Activated T-helper 1 cell treated with anti-CD3 and anti-CD28 coated beads, Interleukin-12 subunit alpha, Interleukin-12 subunit beta, Interleukin-2, Interleukin-4 antibody, amounts not matched to agents 30 ng/mL and 10 ng/mL and 1 ng/mL, durations not matched to agents 14 hours and 24 hours and 36 hours (primary cell): ENCODE measurements around the gene PHC1. TPM values are rescaled to one million over a fixed set of nuclear protein-coding genes. Genes with fewer than 3 reads are reported as not detected.

Experiments
- DNase-seq: peaks from one replicate; pipeline ENCODE4 v3.0.0; 2021; ENCODE audit warnings: low spot score
- H3K27ac Mint-ChIP-seq: one replicate; pipeline ENCODE4 v1.8.0; 2021; ENCODE audit warnings: mild to moderate bottlenecking, mixed read lengths
- H3K27me3 Mint-ChIP-seq: one replicate; pipeline ENCODE4 v1.8.0; 2022; ENCODE audit warnings: mild to moderate bottlenecking, moderate library complexity, mixed read lengths; ENCODE audit not compliant: insufficient read depth
- H3K36me3 Mint-ChIP-seq: one replicate; pipeline ENCODE4 v1.8.0; 2021; ENCODE audit warnings: low read depth, mixed read lengths
- H3K4me1 Mint-ChIP-seq: one replicate; pipeline ENCODE4 v1.8.0; 2021; ENCODE audit warnings: low read depth, mixed read lengths
- H3K4me3 Mint-ChIP-seq: one replicate; pipeline ENCODE4 v1.8.0; 2021; ENCODE audit warnings: mild to moderate bottlenecking, moderate library complexity, mixed read lengths
- H3K9me3 Mint-ChIP-seq: one replicate; pipeline ENCODE4 v1.8.0; 2021; ENCODE audit warnings: mixed read lengths
- intact Hi-C: fragments of 100-400 bp; cut with micrococcal nuclease; formaldehyde crosslinking; loops from one replicate; pipeline ENCODE4 v1.15.1; 2024
- total RNA-seq: library from RNA; stranded (reverse); gene quantifications from 2 replicates; pipeline ENCODE4 v1.2.3, GENCODE V29; 2022

The PHC1 gene
- total RNA-seq, 1 donor from 2014 or later = 11.3 TPM

- no peak overlapping the region for H3K27ac Mint-ChIP-seq
- no peak for DNase-seq
- no peaks in the 10 kb centered on the region for H3K9me3 Mint-ChIP-seq
- intact Hi-C loops = no loop called here
- H3K4me1 Mint-ChIP-seq = peaks cover 28% of the 10 kb centered on the region
- H3K27me3 Mint-ChIP-seq = no peaks in the 10 kb centered on the region
- H3K36me3 Mint-ChIP-seq = peaks cover 39% of the 10 kb centered on the region
- H3K4me3 Mint-ChIP-seq = no peak overlapping the region
Observed at GRCh38 chr12:8943565-8944186, 29.4 kb downstream of the PHC1 start.

- H3K4me3 Mint-ChIP-seq = peak overlapping the region; percentile 50
- intact Hi-C loops = loop anchor here (5.0 kb wide), 1 partner anchor 921 kb away; the partner anchor contains the start of gene CLEC2B
- peak overlapping the region; percentile 24 for H3K27ac Mint-ChIP-seq
- H3K27me3 Mint-ChIP-seq = no peaks in the 10 kb centered on the region
- peaks cover 33% of the 10 kb centered on the region for H3K36me3 Mint-ChIP-seq
- H3K4me1 Mint-ChIP-seq = peaks cover 45% of the 10 kb centered on the region
- no peak for DNase-seq
- H3K9me3 Mint-ChIP-seq = no peaks in the 10 kb centered on the region
Observed at GRCh38 chr12:8946733-8947132, 32.4 kb downstream of the PHC1 start.

GRCh38 chr12:8947737-8948136 is 33.4 kb downstream of the PHC1 start:
- Mint-ChIP-seq H3K27me3 (no peaks in the 10 kb centered on the region), H3K9me3 (peaks cover 3% of the 10 kb centered on the region), H3K4me3 (peak overlapping the region; percentile 50), H3K36me3 (peaks cover 28% of the 10 kb centered on the region), H3K27ac (no peak overlapping the region), H3K4me1 (peaks cover 53% of the 10 kb centered on the region)
- no peak for DNase-seq
- intact Hi-C loops = loop anchor here (2.0 to 5.0 kb wide), 2 partner anchors 297 to 920 kb away; partner anchors contain the start of gene CLEC2B

- Mint-ChIP-seq H3K27ac (peak overlapping the region; percentile 92), H3K36me3 (peaks cover 27% of the 10 kb centered on the region), H3K4me1 (peaks cover 64% of the 10 kb centered on the region), H3K4me3 (peak overlapping the region; percentile 100), H3K9me3 (peaks cover 10% of the 10 kb centered on the region), H3K27me3 (no peaks in the 10 kb centered on the region)
- intact Hi-C loops = loop anchor here (1.0 to 5.0 kb wide), 4 partner anchors 35 to 918 kb away; partner anchors contain the start of genes CLEC2B, PHC1 and RIMKLB
- DNase-seq = no peak
Observed at GRCh38 chr12:8948701-8949341, 34.5 kb downstream of the PHC1 start.

GRCh38 chr12:8949342-8950220 is 35.3 kb downstream of the PHC1 start, which contains the start of gene M6PR:
M6PR (minus strand) TSS chr12:8949645; CDS start chr12:8946404, 3,241 bp downstream.
- Mint-ChIP-seq H3K27ac (peak within 1 kb of the TSS; percentile 92), H3K4me1 (peaks cover 72% of the 10 kb centered on the region), H3K9me3 (peaks cover 14% of the 10 kb centered on the region), H3K36me3 (peaks cover 30% of the 10 kb centered on the region), H3K4me3 (peak within 1 kb of the TSS; percentile 100), H3K27me3 (no peaks in the 10 kb centered on the region)
- peak; percentile 86 for DNase-seq
- intact Hi-C loops = loop anchor here (1.0 to 5.0 kb wide), 10 partner anchors 35 to 918 kb away; partner anchors contain the start of genes CLEC2B, KLRG1, PHC1 and RIMKLB

GRCh38 chr12:8950221-8950527 is 35.9 kb downstream of the PHC1 start:
- Mint-ChIP-seq H3K4me3 (peak overlapping the region; percentile 100), H3K9me3 (peaks cover 14% of the 10 kb centered on the region), H3K27me3 (no peaks in the 10 kb centered on the region), H3K4me1 (peaks cover 72% of the 10 kb centered on the region), H3K27ac (peak overlapping the region; percentile 92), H3K36me3 (peaks cover 27% of the 10 kb centered on the region)
- no peak for DNase-seq
- intact Hi-C loops = loop anchor here (1.0 to 5.0 kb wide), 6 partner anchors 39 to 702 kb away; partner anchors contain the start of gene KLRG1

- peaks cover 71% of the 10 kb centered on the region for H3K4me1 Mint-ChIP-seq
- DNase-seq = no peak
- peak overlapping the region; percentile 92 for H3K27ac Mint-ChIP-seq
- intact Hi-C loops = loop anchor here (1.0 to 5.0 kb wide), 7 partner anchors 38 to 701 kb away; partner anchors contain the start of gene KLRG1
- peaks cover 14% of the 10 kb centered on the region for H3K9me3 Mint-ChIP-seq
- no peaks in the 10 kb centered on the region for H3K27me3 Mint-ChIP-seq
- H3K4me3 Mint-ChIP-seq = peak overlapping the region; percentile 100
- H3K36me3 Mint-ChIP-seq = peaks cover 24% of the 10 kb centered on the region
Observed at GRCh38 chr12:8950702-8951478, 36.6 kb downstream of the PHC1 start.

- no peaks in the 10 kb centered on the region for H3K27me3 Mint-ChIP-seq
- no peak for DNase-seq
- peaks cover 14% of the 10 kb centered on the region for H3K9me3 Mint-ChIP-seq
- H3K36me3 Mint-ChIP-seq = peaks cover 20% of the 10 kb centered on the region
- intact Hi-C loops = loop anchor here (1.0 to 5.0 kb wide), 4 partner anchors 37 to 701 kb away; partner anchors contain the start of gene KLRG1
- H3K4me1 Mint-ChIP-seq = peaks cover 64% of the 10 kb centered on the region
- peak overlapping the region; percentile 69 for H3K27ac Mint-ChIP-seq
- H3K4me3 Mint-ChIP-seq = peak overlapping the region; percentile 80
Observed at GRCh38 chr12:8951744-8952143, 37.4 kb downstream of the PHC1 start.

GRCh38 chr12:8953773-8954402 is 39.6 kb downstream of the PHC1 start:
- no peaks in the 10 kb centered on the region for H3K27me3 Mint-ChIP-seq
- peaks cover 14% of the 10 kb centered on the region for H3K9me3 Mint-ChIP-seq
- H3K36me3 Mint-ChIP-seq = peaks cover 19% of the 10 kb centered on the region
- H3K4me1 Mint-ChIP-seq = peaks cover 42% of the 10 kb centered on the region
- intact Hi-C loops = loop anchor here (1.0 to 5.0 kb wide), 2 partner anchors 71 to 698 kb away; no protein-coding TSS in a partner anchor
- no peak for DNase-seq
- H3K4me3 Mint-ChIP-seq = peak overlapping the region; percentile 25
- H3K27ac Mint-ChIP-seq = peak overlapping the region; percentile 67

- H3K27me3 Mint-ChIP-seq = no peaks in the 10 kb centered on the region
- peaks cover 39% of the 10 kb centered on the region for H3K4me1 Mint-ChIP-seq
- H3K36me3 Mint-ChIP-seq = peaks cover 17% of the 10 kb centered on the region
- intact Hi-C loops = no loop called here
- no peak overlapping the region for H3K27ac Mint-ChIP-seq
- no peak for DNase-seq
- H3K4me3 Mint-ChIP-seq = no peak overlapping the region
- peaks cover 14% of the 10 kb centered on the region for H3K9me3 Mint-ChIP-seq
Observed at GRCh38 chr12:8956073-8956472, 41.8 kb downstream of the PHC1 start.

- H3K27me3 Mint-ChIP-seq = no peaks in the 10 kb centered on the region
- intact Hi-C loops = no loop called here
- no peak for DNase-seq
- H3K4me3 Mint-ChIP-seq = no peak overlapping the region
- peaks cover 32% of the 10 kb centered on the region for H3K4me1 Mint-ChIP-seq
- H3K27ac Mint-ChIP-seq = no peak overlapping the region
- H3K9me3 Mint-ChIP-seq = peaks cover 14% of the 10 kb centered on the region
- H3K36me3 Mint-ChIP-seq = peaks cover 17% of the 10 kb centered on the region
Observed at GRCh38 chr12:8956772-8957171, 42.5 kb downstream of the PHC1 start.
